HFF-Myc (cell line): ENCODE measurements around the gene GRM3.

Source experiments
- DNase-seq: peaks from one replicate; pipeline ENCODE4 v3.0.0-alpha.2; 2011; ENCODE audit warnings: low read depth; ENCODE audit errors: extremely low read depth
- H3K4me3 ChIP-seq: replicated peaks from 2 replicates; pipeline ENCODE4 v1.5.1; 2011; ENCODE audit warnings: low read depth, mild to moderate bottlenecking, control low read depth, low read length
- CTCF ChIP-seq: IDR thresholded peaks from 2 replicates; pipeline ENCODE4 v1.5.1; 2012; ENCODE audit warnings: mild to moderate bottlenecking, low read depth, low read length, control low read depth; ENCODE audit errors: missing control alignments

The GRM3 gene

GRCh38 chr7:86814661-86815379 lies 171.1 kb downstream of the GRM3 start:
- no peak overlapping the region for H3K4me3 ChIP-seq
- TF ChIP-seq CTCF: peak; percentile 26
- no peak for DNase-seq

GRCh38 chr7:86815556-86815955 lies 171.8 kb downstream of the GRM3 start:
- TF ChIP-seq CTCF: no peak
- H3K4me3 ChIP-seq: no peak overlapping the region
- DNase-seq: no peak

DNA sequence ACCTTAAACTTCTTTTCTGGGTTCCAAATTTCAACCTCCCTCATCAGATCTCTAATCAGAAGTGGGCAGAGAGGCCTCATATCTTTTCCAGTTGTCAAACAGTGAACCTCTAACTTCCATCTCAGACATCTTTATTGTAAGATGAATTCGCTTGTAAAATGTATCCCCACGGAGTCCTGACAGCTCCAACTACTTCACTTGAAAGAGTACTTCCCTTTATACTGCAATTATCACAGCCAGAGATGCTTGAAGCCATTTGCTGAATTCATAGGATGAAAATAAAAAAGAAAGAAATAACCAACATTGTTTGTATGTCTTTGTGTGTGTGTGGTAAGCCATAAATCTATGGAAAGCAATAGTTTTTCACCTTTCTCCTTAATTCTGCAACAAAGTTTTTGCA lies 175.2 kb downstream of the GRM3 start:
- H3K4me3 ChIP-seq: no peak overlapping the region
- TF ChIP-seq CTCF: no peak
- no peak for DNase-seq

GRCh38 chr7:86823769-86824168 lies 180.1 kb downstream of the GRM3 start:
- TF ChIP-seq CTCF: no peak
- DNase-seq: no peak
- no peak overlapping the region for H3K4me3 ChIP-seq

DNA sequence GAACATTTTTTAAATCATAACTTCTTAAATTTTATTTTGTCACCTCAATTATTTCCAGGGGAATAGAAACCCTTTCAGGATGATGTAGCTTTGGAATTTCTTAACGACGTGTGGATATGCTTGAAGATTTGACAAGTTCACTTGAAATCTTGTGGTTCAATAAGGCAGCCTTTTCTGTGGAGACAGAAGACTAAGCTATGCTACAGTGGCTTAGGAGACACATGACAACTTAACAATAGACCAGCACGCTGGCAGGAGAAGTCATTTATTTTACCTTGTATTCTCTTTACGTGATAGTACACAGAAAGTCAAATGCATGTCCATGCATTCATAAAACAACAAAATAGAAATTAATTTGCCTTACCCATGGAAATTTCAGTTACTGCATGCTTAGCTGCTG lies 181.6 kb downstream of the GRM3 start:
- H3K4me3 ChIP-seq: no peak overlapping the region
- TF ChIP-seq CTCF: no peak
- no peak for DNase-seq

- TF ChIP-seq CTCF: no peak
- no peak overlapping the region for H3K4me3 ChIP-seq
- DNase-seq: no peak
Observed at GRCh38 chr7:86826948-86827347, 183.2 kb downstream of the GRM3 start.

DNA sequence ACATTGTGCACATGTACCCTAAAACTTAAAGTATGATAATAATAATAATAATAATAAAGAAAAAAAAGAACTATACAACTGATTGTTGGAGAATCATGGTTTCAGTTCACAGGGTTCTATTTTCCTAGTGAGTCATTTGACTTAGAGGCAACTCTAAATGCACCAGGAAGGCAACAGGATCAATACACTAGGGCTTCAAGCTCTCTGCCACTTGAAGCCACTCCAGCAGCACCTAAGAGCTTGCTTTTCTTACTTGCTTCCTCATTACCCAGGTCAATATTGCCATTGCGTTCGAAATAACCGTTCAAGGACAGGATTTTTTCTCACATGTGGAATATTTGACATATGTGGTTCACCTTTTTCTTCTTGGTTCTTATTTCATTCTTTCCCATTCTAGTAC lies 189.7 kb downstream of the GRM3 start:
- no peak for DNase-seq
- H3K4me3 ChIP-seq: no peak overlapping the region
- no peak for TF ChIP-seq CTCF
